Measurements from ENCODE around the gene LRRC19.

DNA sequence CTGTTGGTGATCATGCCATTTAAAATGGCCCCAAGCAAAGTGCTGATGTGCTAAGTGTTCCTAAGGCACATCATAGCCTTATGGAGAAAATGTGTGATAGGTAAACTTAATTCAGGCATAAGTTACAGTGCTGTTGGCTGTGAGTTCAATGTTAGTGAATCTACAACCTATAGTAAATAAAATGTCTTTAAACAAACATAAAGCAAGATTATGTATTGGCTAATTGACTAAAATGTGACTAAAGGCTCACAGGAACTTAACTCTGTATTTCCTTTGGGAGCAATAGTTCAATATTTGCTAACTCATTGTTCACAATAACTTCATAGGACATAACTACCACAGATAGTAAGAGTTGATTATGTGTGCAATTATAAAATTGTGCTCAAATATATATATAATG, 49.4 kb upstream of the LRRC19 start:
- TF ChIP-seq POLR2AphosphoS5 (IDR thresholded peaks at IDR 0.05; ENCODE audit: borderline replicate concordance, low read depth, low read length) (no peak), EZH2 (IDR thresholded peaks at IDR 0.05) (no peak), FOXP2 (optimal IDR thresholded peaks at IDR 0.05; ENCODE audit: control extremely low read depth, extremely low read length, insufficient read depth) (no peak)
